ENCODE data around the gene WDR6. TPM values are rescaled to one million over a fixed set of nuclear protein-coding genes. Genes with fewer than 3 reads are reported as not detected.

The WDR6 gene
- total and polyA plus RNA-seq, 10 of the 15 experiments (the other 5 are each of a cell fraction or from before 2014, with no cell fraction given) = 21.3 to 169 (median 107) TPM

GRCh38 chr3:48993834-48994233 lies 13.4 kb upstream of the WDR6 start:
- no peak for FAIRE-seq

GRCh38 chr3:48996640-48997039 lies 10.6 kb upstream of the WDR6 start:
- in situ Hi-C loops (cut with MboI) (no loop called here), intact Hi-C loops (cut with micrococcal nuclease; ENCODE audit: unreplicated experiment) (no loop called here)
- Histone ChIP-seq H3K27me3 (replicated peaks in 1 of 2; ENCODE audit: control insufficient read depth in 2 of 2, insufficient read depth in 2 of 2, low read length in 1 of 2) (no peaks in the 10 kb centered on the region), H3K27ac (ENCODE audit: control insufficient read depth, insufficient read depth) (no peak overlapping the region), H3K9me3 (replicated peaks; ENCODE audit: control insufficient read depth, insufficient read depth, low read length) (no peaks in the 10 kb centered on the region), H3K36me3 (ENCODE audit: control insufficient read depth in 2 of 2, insufficient read depth in 2 of 2, low read length in 1 of 2) (no peaks in the 10 kb centered on the region), H2AFZ (ENCODE audit: control insufficient read depth, low read depth, low read length) (no peak overlapping the region), H3K4me1 (ENCODE audit: control insufficient read depth, insufficient read depth, low read length) (peaks cover 3% of the 10 kb centered on the region), H3K79me2 (ENCODE audit: control insufficient read depth, insufficient read depth, low read length) (peaks cover under 1% of the 10 kb centered on the region), H3K4me3 (no peak overlapping the region), H3K4me2 (ENCODE audit: control insufficient read depth, insufficient read depth) (no peak overlapping the region), H4K20me1 (ENCODE audit: control insufficient read depth, insufficient read depth) (no peaks in the 10 kb centered on the region), H3K9ac (ENCODE audit: control insufficient read depth, insufficient read depth, low read length) (no peak overlapping the region)
- TF ChIP-seq ZSCAN29 (IDR thresholded peaks at IDR 0.05) = no peak
- TF ChIP-seq MLLT1 (IDR thresholded peaks at IDR 0.05) = no peak
- TF ChIP-seq TCF12 (IDR thresholded peaks at IDR 0.05; ENCODE audit: low read depth, low read length) = no peak
- ChIA-PET SMC1A (ENCODE audit: uncharacterized antibody, unreplicated experiment) (interaction anchor here (0.6 to 1.3 kb wide), 2 partner anchors 9 to 24 kb away, joined by 3 to 6 read pairs; no protein-coding TSS in a partner anchor), POLR2A (no interaction called here), RAD21 (ENCODE audit: unreplicated experiment) (no interaction called here), CTCF (interaction anchor here (0.9 to 2.1 kb wide), 5 partner anchors 9 to 261 kb away, joined by 3 to 9 read pairs (median 6); partner anchors contain the start of gene WDR6)
- 89% methylated on average over 8 of the region's 8 CpGs for WGBS (ENCODE audit: insufficient coverage, insufficient replicate concordance, low lambda C conversion rate, missing lambda C conversion rate)
- BruUV-seq (replicated peaks) = no TSS peak
- no peak for FAIRE-seq
- DNase-seq (ENCODE audit: low read depth, low spot score) = no peak
- ATAC-seq = no peak

More at GRCh38 chr3:48993834-48994233, 13.4 kb upstream of the WDR6 start:
- TF ChIP-seq ZNF207 (IDR thresholded peaks at IDR 0.05; ENCODE audit: borderline replicate concordance) (no peak), ELK1 (IDR thresholded peaks at IDR 0.05; ENCODE audit: low read depth, low read length) (no peak), NRF1 (conservative IDR thresholded peaks at IDR 0.05; ENCODE audit: low read depth, low read length) (no peak), ZNF384 (IDR thresholded peaks at IDR 0.05; ENCODE audit: borderline replicate concordance, low read depth, low read length) (no peak), MXI1 (IDR thresholded peaks at IDR 0.05; ENCODE audit: low read depth, low read length) (no peak), ESRRA (IDR thresholded peaks at IDR 0.05; ENCODE audit: low read length) (no peak)
- POLR2A ChIA-PET = interaction anchor here (1.1 kb wide), 1 partner anchor 13 kb away, joined by 5 read pairs; the partner anchor contains the start of gene WDR6
- in situ Hi-C loops (cut with MboI) = no loop called here
- intact Hi-C loops (cut with micrococcal nuclease; ENCODE audit: unreplicated experiment) = no loop called here
- no peaks in the 10 kb centered on the region for H4K20me1 ChIP-seq (ENCODE audit: control insufficient read depth, insufficient read depth)
- H3K9me3 ChIP-seq (replicated peaks; ENCODE audit: control insufficient read depth, insufficient read depth, low read length) = no peaks in the 10 kb centered on the region
- H3K4me2 ChIP-seq (ENCODE audit: control insufficient read depth, insufficient read depth) = no peak overlapping the region
- DNase-seq (ENCODE audit: low read depth, low spot score) = no peak
- SMC1A ChIA-PET (ENCODE audit: uncharacterized antibody, unreplicated experiment) = no interaction called here
- H3K79me2 ChIP-seq (ENCODE audit: control insufficient read depth, insufficient read depth, low read length) = peaks cover 28% of the 10 kb centered on the region
- no peaks in the 10 kb centered on the region for H3K36me3 ChIP-seq (ENCODE audit: control insufficient read depth in 2 of 2, insufficient read depth in 2 of 2, low read length in 1 of 2)
- CTCF ChIA-PET = no interaction called here
- no peak overlapping the region for H3K9ac ChIP-seq (ENCODE audit: control insufficient read depth, insufficient read depth, low read length)
- no TSS peak for BruUV-seq (replicated peaks)
- RAD21 ChIA-PET (ENCODE audit: unreplicated experiment) = interaction anchor here (1.1 kb wide), 1 partner anchor 36 kb away, joined by 3 read pairs; the partner anchor contains the start of gene IMPDH2
- no peak for ATAC-seq
- no peak overlapping the region for H3K4me3 ChIP-seq
- no peak overlapping the region for H2AFZ ChIP-seq (ENCODE audit: control insufficient read depth, low read depth, low read length)
- H3K4me1 ChIP-seq (ENCODE audit: control insufficient read depth, insufficient read depth, low read length) = peaks cover 18% of the 10 kb centered on the region
- H3K27ac ChIP-seq (ENCODE audit: control insufficient read depth, insufficient read depth) = no peak overlapping the region
- H3K27me3 ChIP-seq (replicated peaks in 1 of 2; ENCODE audit: control insufficient read depth in 2 of 2, insufficient read depth in 2 of 2, low read length in 1 of 2) = no peaks in the 10 kb centered on the region
